ENCODE results near the gene RRAGC.

DNA sequence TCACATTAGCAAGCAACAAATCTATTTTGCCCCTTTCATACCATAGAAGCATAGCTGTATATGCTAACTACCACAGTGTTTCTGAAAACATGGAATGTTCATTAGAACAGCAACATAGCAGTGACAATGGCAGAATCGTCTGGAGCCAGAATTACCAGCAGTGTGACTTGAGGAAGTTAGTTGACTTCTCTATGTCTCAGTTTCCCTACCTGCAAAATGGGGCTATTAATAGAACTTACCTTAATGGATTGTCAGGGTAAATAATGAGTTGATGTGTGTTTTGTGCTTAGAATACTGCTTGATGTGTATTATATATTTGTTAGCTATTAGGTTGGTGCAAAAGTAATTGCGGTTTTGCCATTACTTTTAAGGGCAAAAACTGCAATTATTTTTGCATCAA lies 36.6 kb upstream of the RRAGC start:
- no peak for TF ChIP-seq POLR2A (IDR thresholded peaks at IDR 0.05)
- TF ChIP-seq, protein P1, sequence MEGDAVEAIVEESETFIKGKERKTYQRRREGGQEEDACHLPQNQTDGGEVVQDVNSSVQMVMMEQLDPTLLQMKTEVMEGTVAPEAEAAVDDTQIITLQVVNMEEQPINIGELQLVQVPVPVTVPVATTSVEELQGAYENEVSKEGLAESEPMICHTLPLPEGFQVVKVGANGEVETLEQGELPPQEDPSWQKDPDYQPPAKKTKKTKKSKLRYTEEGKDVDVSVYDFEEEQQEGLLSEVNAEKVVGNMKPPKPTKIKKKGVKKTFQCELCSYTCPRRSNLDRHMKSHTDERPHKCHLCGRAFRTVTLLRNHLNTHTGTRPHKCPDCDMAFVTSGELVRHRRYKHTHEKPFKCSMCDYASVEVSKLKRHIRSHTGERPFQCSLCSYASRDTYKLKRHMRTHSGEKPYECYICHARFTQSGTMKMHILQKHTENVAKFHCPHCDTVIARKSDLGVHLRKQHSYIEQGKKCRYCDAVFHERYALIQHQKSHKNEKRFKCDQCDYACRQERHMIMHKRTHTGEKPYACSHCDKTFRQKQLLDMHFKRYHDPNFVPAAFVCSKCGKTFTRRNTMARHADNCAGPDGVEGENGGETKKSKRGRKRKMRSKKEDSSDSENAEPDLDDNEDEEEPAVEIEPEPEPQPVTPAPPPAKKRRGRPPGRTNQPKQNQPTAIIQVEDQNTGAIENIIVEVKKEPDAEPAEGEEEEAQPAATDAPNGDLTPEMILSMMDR (IDR thresholded peaks at IDR 0.05) = no peak
